ENCODE data around the gene ESRRA. TPM values are rescaled to one million over a fixed set of nuclear protein-coding genes. Genes with fewer than 3 reads are reported as not detected.

The ESRRA gene
- total RNA-seq, 1 donor from 2014 or later = 52.7 TPM

DNA sequence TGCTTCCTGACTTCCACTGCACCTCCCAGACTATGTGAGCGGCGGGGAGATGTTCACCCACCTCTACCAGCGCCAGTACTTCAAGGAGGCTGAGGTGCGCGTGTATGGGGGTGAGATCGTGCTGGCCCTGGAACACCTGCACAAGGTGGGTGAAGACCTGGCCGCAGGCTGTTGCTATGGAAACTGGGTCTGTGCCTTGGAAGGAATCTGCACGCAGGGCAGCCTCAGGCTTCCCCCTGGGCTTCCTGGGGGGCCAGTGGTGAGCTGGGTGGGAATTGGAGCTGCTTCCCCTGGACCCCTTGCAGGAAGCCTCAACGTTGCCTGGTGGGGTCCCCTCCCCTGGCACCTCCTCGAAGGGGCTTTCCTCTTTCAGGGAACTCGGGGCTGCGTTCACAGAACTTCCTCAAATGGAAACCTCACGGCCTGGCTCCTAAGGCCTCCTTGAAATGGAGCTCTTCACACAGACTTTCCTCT lies 55.2 kb downstream of the ESRRA start:
- intact Hi-C loops (cut with micrococcal nuclease) = no loop called here

DNA sequence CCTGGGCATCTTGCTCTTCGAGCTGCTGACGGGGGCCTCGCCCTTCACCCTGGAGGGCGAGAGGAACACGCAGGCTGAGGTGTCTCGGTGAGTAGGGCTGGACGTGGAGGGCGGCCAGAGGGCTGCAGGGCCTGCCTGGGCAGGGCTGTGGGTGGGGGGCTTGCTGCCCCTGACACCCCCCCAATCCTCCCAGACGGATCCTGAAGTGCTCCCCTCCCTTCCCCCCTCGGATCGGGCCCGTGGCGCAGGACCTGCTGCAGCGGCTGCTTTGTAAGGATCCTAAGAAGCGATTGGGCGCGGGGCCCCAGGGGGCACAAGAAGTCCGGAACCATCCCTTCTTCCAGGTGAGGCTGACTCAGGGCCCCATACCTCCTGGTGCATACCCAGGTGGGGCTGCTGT lies 56.3 kb downstream of the ESRRA start:
- intact Hi-C loops (cut with micrococcal nuclease) = no loop called here

DNA sequence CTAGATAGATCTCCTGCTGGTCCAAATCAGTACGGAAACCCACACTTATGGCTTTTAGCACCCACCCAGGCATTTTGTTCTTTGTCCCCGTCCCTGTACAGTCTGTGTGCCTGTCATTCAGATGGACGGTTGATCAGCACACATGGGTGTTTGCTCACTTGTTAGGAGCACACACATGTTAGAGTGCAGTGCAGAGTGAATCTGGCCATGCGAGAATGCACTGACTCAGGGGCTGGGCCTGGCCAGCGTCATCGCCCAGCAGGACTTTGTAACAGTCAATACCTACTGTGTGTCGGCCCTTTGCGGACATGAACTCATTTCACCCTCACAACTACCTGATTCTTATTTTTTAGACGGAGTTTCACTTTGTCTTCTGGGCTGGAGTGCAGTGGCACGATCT lies 57.0 kb downstream of the ESRRA start:
- intact Hi-C loops (cut with micrococcal nuclease) = no loop called here

DNA sequence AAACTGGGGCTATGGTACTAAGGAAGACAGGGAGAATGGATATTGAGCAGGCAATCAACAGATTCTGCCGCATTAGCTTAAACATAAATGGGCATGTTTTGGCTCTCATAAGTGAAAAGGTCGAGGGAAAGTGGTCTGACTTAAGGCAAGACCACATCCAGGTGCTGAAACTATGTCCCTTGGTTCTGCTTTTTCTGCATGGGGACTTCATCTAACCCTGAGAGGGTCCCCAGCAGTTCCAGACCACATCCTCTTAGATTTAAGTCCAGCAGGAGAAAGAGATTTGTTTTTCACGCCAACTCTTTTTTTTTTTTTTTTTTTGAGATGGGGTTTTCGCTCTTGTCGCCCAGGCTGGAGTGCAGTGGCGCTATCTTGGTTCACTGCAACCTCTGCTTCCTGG lies 59.1 kb downstream of the ESRRA start:
- intact Hi-C loops (cut with micrococcal nuclease) = no loop called here

DNA sequence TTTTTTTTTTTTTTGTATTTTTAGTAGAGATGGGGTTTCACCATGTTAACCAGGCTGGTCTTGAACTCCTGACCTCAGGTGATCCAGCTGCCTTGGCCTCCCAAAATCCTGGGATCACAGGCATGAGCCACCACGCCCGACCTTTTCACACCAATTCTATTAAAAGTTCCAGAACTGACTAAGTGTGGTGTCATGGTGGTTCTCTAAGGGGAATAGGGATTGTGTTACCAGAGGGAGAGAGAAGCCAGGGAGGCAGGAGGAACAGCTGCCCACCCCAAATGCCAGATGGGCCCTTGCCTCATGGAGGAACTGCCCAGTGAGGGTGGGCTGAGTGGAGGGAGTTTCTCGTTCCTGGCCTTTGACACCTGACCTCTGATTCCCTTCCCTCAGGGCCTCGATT lies 59.6 kb downstream of the ESRRA start:
- intact Hi-C loops (cut with micrococcal nuclease) = no loop called here

Other genes starting within 250 kb of the ESRRA start
- gene MACROD1, start 139.4 kb upstream of the ESRRA start, total RNA-seq = 5.6 and 7.8 TPM in 2 replicates
- gene STIP1, start 119.4 kb upstream of the ESRRA start, total RNA-seq = 253 and 255 TPM in 2 replicates
- gene FERMT3, start 98.8 kb upstream of the ESRRA start, total RNA-seq = 230 and 241 TPM in 2 replicates
- gene TRPT1, start 79.3 kb upstream of the ESRRA start, total RNA-seq = 28.1 and 28.2 TPM in 2 replicates
- 81.5 and 85.3 TPM in 2 replicates for gene NUDT22, start 79.2 kb upstream of the ESRRA start, total RNA-seq
- 26.9 and 30.3 TPM in 2 replicates for gene DNAJC4, start 75.0 kb upstream of the ESRRA start, total RNA-seq
- 57.7 and 58.7 TPM in 2 replicates for gene VEGFB, start 70.9 kb upstream of the ESRRA start, total RNA-seq
- 48.9 and 50.6 TPM in 2 replicates for gene FKBP2, start 64.4 kb upstream of the ESRRA start, total RNA-seq
- gene PPP1R14B, start 58.6 kb upstream of the ESRRA start, total RNA-seq = 103 and 111 TPM in 2 replicates
- 11.5 and 12.0 TPM in 2 replicates for gene PLCB3, start 54.0 kb upstream of the ESRRA start, total RNA-seq
- gene BAD, start 20.9 kb upstream of the ESRRA start, total RNA-seq = 40.9 and 45.8 TPM in 2 replicates
- 49.4 and 52.1 TPM in 2 replicates for gene GPR137, start 19.7 kb upstream of the ESRRA start, total RNA-seq
- gene KCNK4, start 14.2 kb upstream of the ESRRA start, total RNA-seq = 0.76 TPM in 1 of 2 replicates, not detected in the other
- gene CATSPERZ, start 5.2 kb upstream of the ESRRA start, total RNA-seq = not detected in 2 replicates
- gene TRMT112, start 12.0 kb downstream of the ESRRA start, total RNA-seq = 187 and 190 TPM in 2 replicates
- 101 TPM in 2 replicates for gene PRDX5, start 12.6 kb downstream of the ESRRA start, total RNA-seq
- 188 and 191 TPM in 2 replicates for gene CCDC88B, start 34.7 kb downstream of the ESRRA start, total RNA-seq
- gene RPS6KA4, start 53.6 kb downstream of the ESRRA start, total RNA-seq = 30.8 and 31.9 TPM in 2 replicates